Bronchial epithelial cell (primary cell): Measurements from ENCODE around the gene ANKRD33B. TPM values are rescaled to one million over a fixed set of nuclear protein-coding genes. Genes with fewer than 3 reads are reported as not detected.

Experiments
- DNase-seq: peaks from one replicate; pipeline ENCODE4 v3.0.0-alpha.2; 2010; ENCODE audit warnings: low read depth
- FAIRE-seq: peaks from 2 replicates; lab custom pipeline; 2011; peaks lifted over from hg19 to GRCh38; lab: Jason Lieb, UNC
- H3K27me3 ChIP-seq: 2 replicates; pipeline ENCODE4 v1.5.1; 2011; ENCODE audit warnings: low read length; ENCODE audit not compliant: control insufficient read depth, insufficient read depth
- H3K36me3 ChIP-seq: 2 replicates; pipeline ENCODE4 v1.5.1; 2011; ENCODE audit warnings: low read length; ENCODE audit not compliant: control insufficient read depth, insufficient read depth
- H3K4me3 ChIP-seq: 2 replicates; pipeline ENCODE4 v1.5.1; 2011; ENCODE audit warnings: mild to moderate bottlenecking, low read depth, low read length, control low read depth
- CTCF ChIP-seq: IDR thresholded peaks from 2 replicates; pipeline ENCODE4 v1.5.1; 2011; ENCODE audit warnings: mild to moderate bottlenecking, moderate library complexity, low read length, control low read depth, inconsistent platforms; ENCODE audit not compliant: insufficient read depth, severe bottlenecking
- total RNA-seq: library from RNA; depleted of rRNA; stranded (reverse); fragments of >200 nt; gene quantifications from 2 replicates; pipeline ENCODE4 v1.2.1, GENCODE V29; 2014

The ANKRD33B gene
- total RNA-seq, 1 donor from 2014 or later = under 0.01 TPM

DNA sequence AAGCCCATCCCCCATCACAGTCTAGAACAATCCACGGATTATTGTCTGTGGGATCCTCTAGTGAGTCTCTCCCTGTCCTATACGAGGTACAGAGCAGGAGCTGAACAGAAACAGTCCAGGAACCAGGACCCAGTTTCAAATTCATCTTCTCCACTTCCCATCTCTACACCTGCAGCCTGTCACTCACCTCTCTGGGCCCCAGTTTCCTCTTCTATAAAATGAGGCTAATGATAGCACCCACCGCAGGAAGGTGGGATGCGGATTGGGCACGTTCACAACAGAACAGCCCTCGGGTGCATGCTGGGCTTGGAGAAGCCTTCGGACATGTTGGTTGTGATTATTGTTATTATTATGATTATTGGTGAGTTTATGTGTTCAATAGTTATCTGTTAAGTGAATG is 78.5 kb downstream of the ANKRD33B start:
- FAIRE-seq = no peak
- Histone ChIP-seq H3K4me3 (no peak overlapping the region), H3K27me3 (no peaks in the 10 kb centered on the region), H3K36me3 (no peaks in the 10 kb centered on the region)
- no peak for DNase-seq
- no peak for TF ChIP-seq CTCF

GRCh38 chr5:10644192-10644591 is 80.3 kb downstream of the ANKRD33B start:
- no peak for DNase-seq
- TF ChIP-seq CTCF = no peak
- no peaks in the 10 kb centered on the region for H3K27me3 ChIP-seq
- no peaks in the 10 kb centered on the region for H3K36me3 ChIP-seq
- no peak overlapping the region for H3K4me3 ChIP-seq
- no peak for FAIRE-seq

- H3K27me3 ChIP-seq = no peaks in the 10 kb centered on the region
- no peak overlapping the region for H3K4me3 ChIP-seq
- DNase-seq = no peak
- FAIRE-seq = no peak
- no peaks in the 10 kb centered on the region for H3K36me3 ChIP-seq
- TF ChIP-seq CTCF = no peak
Observed at GRCh38 chr5:10645146-10645545, 81.3 kb downstream of the ANKRD33B start.

DNA sequence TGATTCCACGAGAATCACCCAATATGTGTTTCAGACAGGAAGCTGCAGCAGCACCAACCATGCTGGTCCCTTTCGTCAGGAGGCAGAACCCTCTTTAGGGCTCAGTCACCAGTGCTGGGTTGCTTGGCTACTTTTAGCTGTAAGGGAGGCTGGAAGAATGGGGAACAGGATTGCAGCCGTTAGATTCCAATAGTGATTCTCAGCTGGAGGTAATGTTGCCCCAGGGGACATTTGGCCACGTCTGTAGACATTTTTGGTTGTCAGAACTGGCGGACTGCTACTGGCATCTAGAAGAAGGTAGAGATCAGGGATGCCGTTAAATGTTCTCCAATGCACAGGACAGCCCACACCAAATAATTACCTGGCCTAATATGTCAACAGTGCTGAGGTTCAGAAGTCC is 81.8 kb downstream of the ANKRD33B start:
- no peaks in the 10 kb centered on the region for H3K27me3 ChIP-seq
- DNase-seq = no peak

GRCh38 chr5:10647640-10648039 is 83.8 kb downstream of the ANKRD33B start:
- DNase-seq (no peak), FAIRE-seq (no peak)
- no peaks in the 10 kb centered on the region for H3K27me3 ChIP-seq
- H3K4me3 ChIP-seq = no peak overlapping the region
- TF ChIP-seq CTCF = no peak
- H3K36me3 ChIP-seq = no peaks in the 10 kb centered on the region

More for the DNA sequence above, 81.8 kb downstream of the ANKRD33B start:
- H3K4me3 ChIP-seq = no peak overlapping the region
- TF ChIP-seq CTCF = no peak
- no peaks in the 10 kb centered on the region for H3K36me3 ChIP-seq
- FAIRE-seq = no peak
